RWPE2 (cell line): ENCODE measurements around the gene RPL37A.

ENCODE experiments used
- ATAC-seq: fragments of 200-7000 bp; cut with Tn5 transposase; 3 replicates; pipeline ENCODE4 v1.9.1; 2021; ENCODE audit warnings: low read depth
- DNase-seq: peaks from one replicate; pipeline ENCODE4 v3.0.0-alpha.2; 2020; ENCODE audit warnings: low spot score
- H3K27ac ChIP-seq: fragments of 450-650 bp; 2 replicates; pipeline ENCODE4 v1.5.1; 2017; ENCODE audit warnings: mild to moderate bottlenecking; ENCODE audit not compliant: poor library complexity, severe bottlenecking
- H3K27me3 ChIP-seq: fragments of 250-450 bp; sonication (Bioruptor Pico); 2 replicates; pipeline ENCODE4 v1.5.1; 2021; ENCODE audit warnings: mild to moderate bottlenecking, moderate library complexity; ENCODE audit not compliant: insufficient read depth, poor library complexity, severe bottlenecking
- H3K36me3 ChIP-seq: fragments of 250-450 bp; sonication (Bioruptor Pico); 2 replicates; pipeline ENCODE4 v1.5.1; 2020; ENCODE audit warnings: low read depth, mild to moderate bottlenecking, moderate library complexity
- H3K4me1 ChIP-seq: fragments of 250-450 bp; sonication (Bioruptor Pico); 2 replicates; pipeline ENCODE4 v1.5.1; 2021; ENCODE audit warnings: mild to moderate bottlenecking, moderate library complexity; ENCODE audit not compliant: insufficient read depth, poor library complexity, severe bottlenecking
- H3K4me3 ChIP-seq: fragments of 250-450 bp; sonication (Bioruptor Pico); 2 replicates; pipeline ENCODE4 v1.5.1; 2021; ENCODE audit warnings: mild to moderate bottlenecking, moderate library complexity; ENCODE audit not compliant: severe bottlenecking
- H3K9me3 ChIP-seq: fragments of 250-450 bp; sonication (Bioruptor Pico); 2 replicates; pipeline ENCODE4 v1.5.1; 2021; ENCODE audit warnings: mild to moderate bottlenecking, moderate library complexity; ENCODE audit not compliant: severe bottlenecking
- TF ChIP-seq, protein P1 (sequence below): fragments of 450-650 bp; IDR thresholded peaks from one replicate; pipeline ENCODE4 v1.5.1; 2017; ENCODE audit warnings: mild to moderate bottlenecking, moderate library complexity; ENCODE audit not compliant: poor library complexity, severe bottlenecking

The RPL37A gene

DNA sequence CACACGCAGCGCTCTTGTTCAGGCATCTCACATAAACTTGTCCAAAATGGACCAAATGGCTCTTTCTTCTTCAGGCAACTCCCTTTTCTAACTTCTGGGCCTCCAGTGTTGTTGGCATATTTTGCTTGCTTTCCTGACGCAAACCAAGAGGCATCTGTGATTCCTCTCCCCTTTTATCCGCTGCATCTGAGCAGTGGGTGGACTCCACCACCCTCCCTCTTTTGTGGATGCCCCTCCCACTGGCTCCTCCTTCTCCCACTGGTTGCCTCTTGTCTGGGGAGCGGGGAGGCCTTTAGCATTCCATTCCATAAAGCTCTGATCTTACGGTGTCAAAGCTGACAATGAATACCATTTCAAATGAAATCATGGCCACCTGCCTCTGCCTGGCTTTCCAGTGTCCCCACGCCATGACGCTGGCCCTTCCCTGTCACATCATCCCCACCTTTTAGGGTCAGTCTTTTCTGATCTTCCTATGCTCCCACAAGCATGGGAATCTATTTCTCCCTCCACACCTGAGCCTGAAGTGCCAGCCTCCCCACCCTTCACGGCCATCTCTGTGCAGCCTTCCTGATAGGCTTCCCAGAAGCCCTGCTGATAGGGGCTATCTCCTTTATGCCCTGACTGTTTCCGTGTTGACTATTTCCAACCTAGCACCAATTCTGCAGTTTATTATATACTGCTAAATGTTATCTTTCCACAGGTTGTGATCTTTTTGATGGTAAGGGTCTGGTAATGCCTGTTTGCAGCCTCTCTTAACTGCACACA lies 51.5 kb downstream of the RPL37A start:
- H3K36me3 ChIP-seq, result no peaks in the 10 kb centered on the region
- TF ChIP-seq, protein P1, sequence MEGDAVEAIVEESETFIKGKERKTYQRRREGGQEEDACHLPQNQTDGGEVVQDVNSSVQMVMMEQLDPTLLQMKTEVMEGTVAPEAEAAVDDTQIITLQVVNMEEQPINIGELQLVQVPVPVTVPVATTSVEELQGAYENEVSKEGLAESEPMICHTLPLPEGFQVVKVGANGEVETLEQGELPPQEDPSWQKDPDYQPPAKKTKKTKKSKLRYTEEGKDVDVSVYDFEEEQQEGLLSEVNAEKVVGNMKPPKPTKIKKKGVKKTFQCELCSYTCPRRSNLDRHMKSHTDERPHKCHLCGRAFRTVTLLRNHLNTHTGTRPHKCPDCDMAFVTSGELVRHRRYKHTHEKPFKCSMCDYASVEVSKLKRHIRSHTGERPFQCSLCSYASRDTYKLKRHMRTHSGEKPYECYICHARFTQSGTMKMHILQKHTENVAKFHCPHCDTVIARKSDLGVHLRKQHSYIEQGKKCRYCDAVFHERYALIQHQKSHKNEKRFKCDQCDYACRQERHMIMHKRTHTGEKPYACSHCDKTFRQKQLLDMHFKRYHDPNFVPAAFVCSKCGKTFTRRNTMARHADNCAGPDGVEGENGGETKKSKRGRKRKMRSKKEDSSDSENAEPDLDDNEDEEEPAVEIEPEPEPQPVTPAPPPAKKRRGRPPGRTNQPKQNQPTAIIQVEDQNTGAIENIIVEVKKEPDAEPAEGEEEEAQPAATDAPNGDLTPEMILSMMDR, result no peak
- peak overlapping the region; percentile 82 for H3K27ac ChIP-seq
- H3K4me1 ChIP-seq, result peaks cover 53% of the 10 kb centered on the region
- no peak overlapping the region for H3K4me3 ChIP-seq
- ATAC-seq (no peak), DNase-seq (no peak)
- H3K9me3 ChIP-seq, result no peaks in the 10 kb centered on the region
- no peaks in the 10 kb centered on the region for H3K27me3 ChIP-seq

DNA sequence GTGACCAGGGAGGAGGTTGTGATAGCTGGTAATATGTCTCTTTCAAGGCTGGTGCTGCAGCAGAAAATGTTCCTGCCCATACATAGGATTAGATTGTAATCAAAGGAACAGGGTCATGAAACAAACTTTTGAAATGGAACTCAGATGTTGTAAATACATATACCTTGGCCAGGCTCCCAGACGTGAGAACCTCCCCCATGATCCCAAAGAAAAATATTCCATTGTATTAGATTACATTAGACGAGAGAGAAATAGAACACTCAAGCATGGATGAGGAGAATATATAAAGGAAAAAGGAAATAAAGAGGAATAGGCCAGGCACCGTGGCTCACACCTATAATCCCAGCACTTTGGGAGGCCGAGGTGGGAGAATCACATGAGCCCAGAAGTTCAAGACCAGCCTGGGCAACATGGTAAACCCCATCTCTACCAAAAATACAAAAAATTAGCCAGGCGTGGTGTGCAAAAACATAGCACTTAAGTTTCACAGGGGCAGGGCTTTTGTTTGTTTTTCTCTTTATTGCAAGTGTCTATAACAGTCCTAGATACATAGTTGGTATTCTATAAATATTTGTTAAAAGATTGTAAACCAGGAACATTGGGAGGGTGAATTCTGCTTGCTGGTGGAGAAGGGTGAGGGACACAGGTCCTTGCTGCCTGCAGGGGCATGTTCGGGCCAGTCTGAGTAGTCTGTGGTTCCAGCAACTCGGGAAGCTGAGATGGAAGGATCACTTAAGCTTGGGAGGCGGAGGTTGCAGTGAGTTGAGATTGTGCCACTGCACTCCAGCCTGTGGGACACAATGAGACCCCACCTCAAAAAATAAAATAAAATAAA lies 52.8 kb downstream of the RPL37A start:
- no peaks in the 10 kb centered on the region for H3K36me3 ChIP-seq
- no peak for DNase-seq
- peaks cover 58% of the 10 kb centered on the region for H3K4me1 ChIP-seq
- H3K27ac ChIP-seq, result peak overlapping the region; percentile 82
- TF ChIP-seq, protein P1, result no peak
- H3K27me3 ChIP-seq, result no peaks in the 10 kb centered on the region
- no peak overlapping the region for H3K4me3 ChIP-seq
- ATAC-seq, result peak; percentile 76
- H3K9me3 ChIP-seq, result no peaks in the 10 kb centered on the region

DNA sequence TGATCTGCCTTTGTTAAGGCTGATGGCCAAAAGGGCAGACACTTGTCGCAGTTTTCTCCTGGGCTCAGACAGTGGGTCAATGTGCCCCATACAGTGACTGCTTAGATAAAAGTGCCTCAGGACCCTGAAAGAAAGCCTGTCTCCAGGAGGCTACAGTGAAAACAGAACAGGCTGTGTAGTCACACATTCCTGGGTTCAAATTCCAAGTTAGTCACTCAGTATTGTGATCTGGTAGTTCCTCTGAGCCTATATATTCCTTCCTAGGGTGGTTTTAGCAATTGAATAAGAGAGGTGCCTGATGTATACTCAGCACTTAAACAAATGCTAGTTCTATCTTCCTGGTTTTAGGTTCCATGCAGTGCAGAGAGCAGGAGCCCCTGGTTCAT lies 54.4 kb downstream of the RPL37A start:
- Histone ChIP-seq H3K36me3 (no peaks in the 10 kb centered on the region), H3K4me1 (peaks cover 46% of the 10 kb centered on the region), H3K27ac (peak overlapping the region; percentile 82), H3K9me3 (no peaks in the 10 kb centered on the region), H3K27me3 (no peaks in the 10 kb centered on the region), H3K4me3 (no peak overlapping the region)
- TF ChIP-seq, protein P1, result no peak
- ATAC-seq (no peak), DNase-seq (no peak)
